HG03175 (cell line): ENCODE measurements around the gene ZNF276.

Source experiments
- ATAC-seq: cut with Tn5 transposase; IDR thresholded peaks from one replicate; pipeline ENCODE4 v1.9.1; 2021; ENCODE audit warnings: mild to moderate bottlenecking, moderate library complexity; ENCODE audit not compliant: unreplicated experiment

The ZNF276 gene

GRCh38 chr16:89711601-89712273 is 9.6 kb upstream of the ZNF276 start:
- peak; percentile 51 for ATAC-seq

- ATAC-seq = peak; percentile 15
Observed at GRCh38 chr16:89712274-89712781, 9.0 kb upstream of the ZNF276 start.

DNA sequence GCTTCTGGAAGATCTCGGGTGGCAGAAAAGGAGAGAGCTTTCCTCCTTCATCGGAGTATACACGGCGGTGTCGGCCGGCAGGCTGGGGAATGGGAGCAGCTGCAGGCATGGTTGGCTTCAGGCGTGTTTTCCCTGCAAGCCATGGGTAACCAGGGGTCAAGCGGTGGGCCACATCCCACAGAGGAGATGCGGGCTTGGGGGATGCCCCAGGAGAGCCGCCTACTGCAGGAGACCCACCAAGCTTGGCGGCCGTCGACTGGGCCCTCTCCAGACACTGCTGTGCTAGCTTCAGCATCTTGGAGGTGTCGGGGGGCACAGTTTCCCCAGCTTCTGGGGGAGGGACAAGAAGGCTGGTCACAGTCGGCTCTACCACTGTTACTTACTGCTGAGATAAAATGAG is 4.8 kb upstream of the ZNF276 start:
- no peak for ATAC-seq

DNA sequence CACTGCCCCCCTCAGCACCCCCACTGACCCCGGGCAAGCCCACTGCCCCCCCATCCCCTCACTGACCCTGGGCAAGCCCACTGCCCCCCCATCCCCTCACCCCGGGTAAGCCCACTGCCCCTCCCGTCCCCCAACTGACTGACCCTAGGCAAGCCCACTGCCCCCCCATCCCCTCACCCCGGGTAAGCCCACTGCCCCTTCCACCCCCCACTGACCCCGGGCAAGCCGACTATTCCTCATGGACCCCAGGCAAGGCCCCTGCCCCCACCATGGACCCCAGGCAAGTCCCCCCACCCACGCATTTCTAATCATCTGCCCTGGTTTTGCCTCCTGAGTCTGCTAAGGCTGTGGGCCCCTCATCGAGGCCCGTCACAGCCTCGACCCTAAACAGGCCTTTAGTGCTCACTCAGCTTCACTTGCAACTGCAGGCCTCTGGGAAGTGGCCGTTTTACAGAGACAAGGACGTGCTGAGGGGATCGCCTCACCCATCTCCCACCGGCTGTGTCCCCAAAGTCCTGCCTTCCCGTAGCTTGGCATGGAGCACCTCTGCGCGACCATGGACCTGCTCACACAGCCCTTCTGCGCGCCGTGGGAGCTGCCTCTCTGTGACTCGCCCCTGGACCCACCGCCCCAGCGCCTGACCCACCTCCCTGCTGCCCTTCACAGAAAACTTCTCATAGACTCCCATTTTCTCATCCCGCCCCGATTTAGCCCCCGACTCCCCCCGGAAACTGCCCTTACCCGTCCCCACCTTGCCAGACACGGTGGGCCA is 4.2 kb upstream of the ZNF276 start:
- ATAC-seq = no peak

- no peak for ATAC-seq
Observed at GRCh38 chr16:89717688-89718505, 3.4 kb upstream of the ZNF276 start.

DNA sequence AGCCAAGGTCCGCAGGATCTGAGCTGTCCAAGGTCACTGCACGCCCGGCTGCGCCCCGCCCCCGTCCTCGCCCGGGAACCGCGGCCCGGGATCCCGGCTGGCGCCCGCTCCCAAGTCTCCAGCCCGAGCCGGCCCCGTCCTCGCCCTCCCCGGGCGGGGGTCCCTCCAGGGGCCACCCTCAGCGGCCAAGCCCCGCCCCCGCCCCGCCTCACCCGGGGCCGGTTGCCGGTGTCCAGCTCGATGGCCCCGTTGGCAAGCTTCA is 855 bp upstream of the ZNF276 start:
- ATAC-seq = peak; percentile 4

DNA sequence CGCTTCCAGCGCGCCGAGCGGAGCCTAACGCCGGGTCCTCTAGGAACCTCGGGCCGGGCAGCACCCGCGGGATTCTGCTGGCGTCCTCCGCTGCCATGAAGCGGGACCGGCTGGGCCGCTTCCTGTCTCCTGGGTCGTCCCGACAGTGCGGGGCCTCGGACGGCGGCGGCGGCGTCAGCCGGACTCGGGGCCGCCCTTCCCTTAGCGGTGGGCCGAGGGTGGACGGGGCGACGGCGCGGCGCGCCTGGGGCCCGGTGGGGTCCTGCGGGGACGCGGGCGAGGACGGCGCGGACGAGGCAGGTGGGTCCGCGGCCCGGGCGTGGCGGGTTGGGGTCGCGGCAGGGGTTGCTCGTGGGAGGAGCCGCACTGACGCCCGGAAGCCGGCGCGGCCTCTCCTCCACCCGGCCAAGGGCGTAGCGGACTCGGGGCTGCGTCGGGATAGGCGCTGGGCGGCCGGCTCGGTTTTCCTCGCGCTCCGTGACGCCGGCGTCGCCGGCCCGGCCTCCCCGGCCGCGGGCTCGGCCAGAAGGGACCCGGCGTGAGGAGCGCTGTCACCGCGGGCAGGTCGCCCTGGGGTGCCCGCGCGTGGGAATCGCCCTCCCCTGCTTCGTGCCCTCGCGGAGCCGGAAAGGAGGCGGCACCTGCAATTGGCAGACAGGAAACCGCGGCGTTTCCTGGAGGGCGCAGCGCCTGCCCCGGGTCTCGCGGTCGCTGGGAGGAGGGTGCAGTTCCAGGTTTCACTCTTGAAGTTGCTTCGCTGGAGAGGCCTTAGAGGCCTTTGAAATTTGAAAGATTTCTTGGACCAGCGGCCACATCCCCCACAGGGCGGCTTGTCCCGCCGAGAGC is 432 bp downstream of the ZNF276 start:
- ATAC-seq = peak; percentile 32

DNA sequence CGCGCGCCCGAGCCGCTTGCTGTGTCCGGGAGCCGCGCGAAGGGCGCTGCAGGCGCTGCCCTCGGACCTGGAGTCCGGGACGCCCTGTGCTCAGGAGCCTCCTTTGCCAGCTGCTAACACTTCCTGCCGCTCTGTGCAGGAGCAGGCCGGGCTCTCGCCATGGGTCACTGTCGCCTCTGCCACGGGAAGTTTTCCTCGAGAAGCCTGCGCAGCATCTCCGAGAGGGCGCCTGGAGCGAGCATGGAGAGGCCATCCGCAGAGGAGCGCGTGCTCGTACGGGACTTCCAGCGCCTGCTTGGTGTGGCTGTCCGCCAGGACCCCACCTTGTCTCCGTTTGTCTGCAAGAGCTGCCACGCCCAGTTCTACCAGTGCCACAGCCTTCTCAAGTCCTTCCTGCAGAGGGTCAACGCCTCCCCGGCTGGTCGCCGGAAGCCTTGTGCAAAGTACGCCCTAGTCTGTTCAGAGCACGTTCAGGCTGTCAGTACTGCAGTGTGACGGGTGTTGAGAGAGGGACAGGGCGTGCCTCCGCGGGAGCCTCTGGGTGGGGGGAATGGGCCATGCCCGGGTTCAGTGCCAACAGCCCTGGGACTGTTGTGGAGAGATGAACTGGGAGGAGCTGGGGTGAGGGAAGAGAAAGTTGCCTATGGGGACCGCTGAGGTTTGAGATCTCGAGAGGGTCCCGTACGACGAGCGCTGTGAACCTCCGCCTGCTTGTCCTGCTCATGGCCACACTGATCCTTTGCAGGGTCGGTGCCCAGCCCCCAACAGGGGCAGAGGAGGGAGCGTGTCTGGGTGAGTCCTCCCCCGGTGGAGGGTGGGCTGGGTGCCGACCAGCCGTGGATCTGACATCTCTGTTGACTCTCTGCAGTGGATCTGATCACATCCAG is 1.3 kb downstream of the ZNF276 start:
- peak; percentile 33 for ATAC-seq

DNA sequence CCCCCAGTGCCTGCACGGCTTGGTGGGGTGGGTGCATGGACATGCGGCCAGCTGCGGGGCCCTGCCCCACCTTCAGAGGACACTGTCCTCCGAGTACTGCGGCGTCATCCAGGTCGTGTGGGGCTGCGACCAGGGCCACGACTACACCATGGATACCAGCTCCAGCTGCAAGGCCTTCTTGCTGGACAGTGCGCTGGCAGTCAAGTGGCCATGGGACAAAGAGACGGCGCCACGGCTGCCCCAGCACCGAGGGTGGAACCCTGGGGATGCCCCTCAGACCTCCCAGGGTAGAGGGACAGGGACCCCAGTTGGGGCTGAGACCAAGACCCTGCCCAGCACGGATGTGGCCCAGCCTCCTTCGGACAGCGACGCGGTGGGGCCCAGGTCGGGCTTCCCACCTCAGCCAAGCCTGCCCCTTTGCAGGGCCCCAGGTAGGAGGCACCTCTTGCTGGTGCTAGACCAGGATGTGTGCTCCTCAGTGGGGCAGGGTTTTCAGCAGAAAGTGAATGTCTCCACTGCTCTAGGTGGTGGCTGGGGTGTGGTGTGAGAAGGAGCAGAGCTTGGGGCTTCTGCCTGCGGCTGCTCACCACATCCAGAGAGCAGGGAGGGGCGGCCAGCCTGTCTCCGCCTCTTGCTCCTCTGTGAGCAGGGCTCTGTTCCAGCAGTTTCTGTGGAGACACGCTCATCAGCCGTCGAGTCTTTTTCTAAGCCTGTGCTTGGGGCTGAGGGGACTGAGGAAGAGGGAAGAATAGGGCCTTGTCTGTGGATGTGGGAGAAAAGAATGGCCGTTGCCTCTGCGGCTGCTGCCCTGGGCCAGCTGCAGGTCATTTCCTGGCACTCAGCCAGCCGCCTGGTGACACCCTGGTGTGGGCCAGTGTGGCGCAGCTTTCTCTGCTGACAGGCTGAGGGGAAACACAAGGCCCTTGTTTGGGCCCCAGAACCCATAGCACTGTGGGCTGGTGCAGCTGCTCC is 2.2 kb downstream of the ZNF276 start:
- ATAC-seq = no peak

DNA sequence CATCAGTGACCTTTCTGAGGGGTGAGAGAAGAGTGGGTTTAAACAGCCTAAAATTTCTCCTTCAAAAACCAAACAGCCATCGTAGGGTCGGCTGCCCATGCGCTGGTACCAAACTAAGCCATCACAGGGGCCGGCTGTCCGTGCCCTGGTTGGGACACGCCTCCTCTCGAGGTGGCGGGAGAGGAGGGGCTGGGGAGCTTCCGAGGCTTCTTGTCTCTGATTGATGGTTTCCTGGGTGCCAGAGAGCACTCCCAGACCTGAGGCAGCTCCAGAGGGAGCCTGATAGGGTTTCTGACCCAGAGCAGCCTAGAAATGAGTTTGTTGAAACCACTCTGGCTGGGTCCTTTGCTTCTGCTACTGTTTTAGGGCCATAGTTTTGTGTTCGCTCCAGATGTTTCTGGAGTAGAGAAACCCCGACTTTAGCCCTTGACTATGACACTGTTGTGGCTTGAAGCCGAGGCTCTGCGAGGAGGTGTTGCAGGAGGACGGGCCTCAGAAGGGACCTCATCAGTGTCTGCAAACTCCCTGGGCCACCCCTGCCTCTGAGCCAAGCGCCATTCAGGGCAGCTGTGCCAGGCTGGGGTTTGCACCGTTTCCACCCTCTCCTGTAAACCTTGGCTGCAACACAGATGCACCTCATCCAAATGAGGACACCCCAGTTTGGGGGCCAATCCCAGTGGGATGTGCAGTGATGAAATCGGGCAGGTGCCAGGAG is 6.2 kb downstream of the ZNF276 start:
- ATAC-seq = no peak

GRCh38 chr16:89729293-89729692 is 8.0 kb downstream of the ZNF276 start:
- no peak for ATAC-seq

DNA sequence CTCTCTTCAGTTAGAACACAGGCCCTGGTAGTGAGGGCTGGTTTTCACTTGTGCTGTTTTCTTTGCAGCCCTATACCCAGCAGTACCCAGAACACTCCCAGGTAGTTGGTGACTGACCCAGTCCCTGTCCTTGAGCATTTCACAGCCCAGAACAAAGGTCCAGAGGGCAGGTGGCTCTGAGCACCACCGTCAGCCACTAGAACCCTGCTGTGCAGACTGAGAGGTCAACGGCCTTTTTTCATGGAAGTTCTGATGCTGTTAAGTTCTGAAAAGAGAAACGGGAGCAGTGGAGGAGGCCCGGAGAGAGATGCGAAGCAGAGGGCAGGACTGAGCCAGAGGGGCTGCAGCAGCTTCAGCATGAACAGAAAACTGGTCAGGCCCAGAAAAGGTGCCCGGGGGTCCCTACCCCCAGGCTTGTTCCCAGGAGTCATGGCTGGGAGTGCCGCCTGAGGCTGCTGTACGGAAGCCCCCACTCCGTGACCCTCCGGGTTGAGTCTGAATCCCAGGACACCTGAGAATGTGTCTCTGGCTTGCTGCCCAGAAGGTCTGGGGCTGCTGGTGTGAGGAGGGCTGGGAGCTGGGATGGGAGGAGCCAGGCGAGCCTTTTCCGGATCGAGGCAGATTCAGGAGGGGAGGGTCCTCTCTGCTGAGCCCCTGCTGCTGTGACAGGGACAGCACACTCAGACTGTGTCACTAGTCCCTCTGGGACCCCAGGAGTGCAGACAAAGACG is 8.7 kb downstream of the ZNF276 start:
- ATAC-seq = no peak

DNA sequence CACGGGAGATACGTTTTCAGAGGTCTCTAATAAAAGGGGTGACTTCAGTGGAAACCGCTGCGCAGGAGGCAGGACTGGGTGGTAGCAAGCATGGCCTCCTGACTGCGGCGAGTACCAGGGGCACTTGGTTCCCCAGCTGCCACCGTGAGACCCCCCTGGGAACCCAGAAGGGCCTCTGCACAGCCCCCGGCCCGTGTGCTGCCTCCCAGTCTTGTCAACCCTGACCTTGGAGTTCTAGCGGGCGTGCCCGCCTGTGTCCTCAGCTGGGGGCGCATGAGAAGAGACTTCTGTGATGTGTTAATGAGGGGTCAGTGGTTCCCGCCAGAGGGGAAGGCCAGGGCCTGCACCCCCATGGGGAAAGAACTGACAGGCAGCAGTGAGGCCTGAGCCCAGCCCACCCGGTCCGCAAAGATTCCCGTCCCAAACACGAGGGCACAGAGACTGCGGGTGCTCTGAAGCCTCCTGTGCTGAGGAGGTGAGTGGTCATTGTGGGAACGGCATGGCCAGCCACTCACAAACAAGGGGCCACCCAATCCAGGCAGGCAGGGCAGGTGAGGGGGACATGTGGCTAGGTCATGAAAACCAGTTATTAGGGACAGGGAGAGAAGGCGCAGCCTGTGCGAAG is 9.4 kb downstream of the ZNF276 start:
- no peak for ATAC-seq

- ATAC-seq = no peak
Observed at GRCh38 chr16:89732142-89732917, 11.0 kb downstream of the ZNF276 start.

DNA sequence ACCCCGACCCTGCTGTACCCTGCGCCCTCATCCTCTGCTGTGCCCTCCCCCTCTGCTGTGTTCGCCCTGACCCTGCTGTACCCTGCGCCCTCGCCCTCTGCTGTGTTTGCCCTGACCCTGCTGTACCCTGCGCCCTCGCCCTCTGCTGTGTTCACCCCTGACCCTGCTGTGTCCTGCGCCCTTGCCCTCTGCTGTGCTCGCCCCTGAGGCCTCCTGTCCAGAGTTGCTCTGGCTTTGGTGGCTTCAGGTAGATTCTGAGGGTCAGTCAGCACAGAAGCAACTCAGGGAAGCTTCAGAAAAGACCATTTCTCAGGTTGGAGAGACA is 11.5 kb downstream of the ZNF276 start:
- no peak for ATAC-seq

DNA sequence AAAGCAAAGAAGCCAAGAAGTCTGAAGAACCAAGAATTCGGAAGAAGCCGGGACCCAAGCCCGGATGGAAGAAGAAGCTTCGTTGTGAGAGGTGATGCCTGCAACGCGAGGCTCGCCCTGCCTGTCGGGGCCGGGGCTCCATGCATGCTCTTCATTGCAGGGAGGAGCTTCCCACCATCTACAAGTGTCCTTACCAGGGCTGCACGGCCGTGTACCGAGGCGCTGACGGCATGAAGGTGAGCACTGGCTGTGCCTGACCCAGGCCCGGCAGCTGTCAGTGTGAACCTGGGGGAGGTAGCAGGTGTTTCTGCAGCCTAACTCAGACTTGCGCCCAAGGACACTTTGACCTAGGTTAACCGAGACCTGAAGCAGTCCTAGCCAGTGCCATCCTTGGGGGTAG is 12.0 kb downstream of the ZNF276 start:
- no peak for ATAC-seq
